Neural cell (in vitro differentiated cells): Measurements from ENCODE around the gene LDHAL6B. TPM values are rescaled to one million over a fixed set of nuclear protein-coding genes. Genes with fewer than 3 reads are reported as not detected.

Source experiments
- H2AFZ ChIP-seq: fragments of 200-600, 300-800 bp; sonication (generic), shearing (Covaris generic); 2 replicates; pipeline ENCODE4 v1.6.0; 2014; ENCODE audit warnings: low read depth, mild to moderate bottlenecking, antibody characterized with exemption, low read length, moderate library complexity
- H3F3A ChIP-seq: fragments of 200-600 bp; shearing (Covaris generic); 2 replicates; pipeline ENCODE4 v1.6.1; 2016; ENCODE audit warnings: mild to moderate bottlenecking, moderate library complexity, mixed read lengths, antibody characterized with exemption, low read length; ENCODE audit not compliant: insufficient read depth, poor library complexity, severe bottlenecking
- H3K27ac ChIP-seq: fragments of 200-600, 300-800 bp; sonication (generic), shearing (Covaris generic); 2 replicates; pipeline ENCODE4 v1.5.1; 2014; ENCODE audit warnings: mild to moderate bottlenecking, low read length, moderate library complexity
- H3K27me3 ChIP-seq: fragments of 300-800, 200-600 bp; sonication (generic), shearing (Covaris generic); 2 replicates; pipeline ENCODE4 v1.6.0; 2014; ENCODE audit warnings: mild to moderate bottlenecking, low read depth, low read length, moderate library complexity; ENCODE audit not compliant: insufficient read depth
- H3K36me3 ChIP-seq: fragments of 300-800, 200-600 bp; sonication (generic), shearing (Covaris generic); 2 replicates; pipeline ENCODE4 v1.5.1; 2014; ENCODE audit warnings: mild to moderate bottlenecking, antibody characterized with exemption, low read length, moderate library complexity; ENCODE audit not compliant: insufficient read depth
- H3K4me2 ChIP-seq: fragments of 300-800, 200-600 bp; sonication (generic), shearing (Covaris generic); 2 replicates; pipeline ENCODE4 v1.6.0; 2014; ENCODE audit warnings: mild to moderate bottlenecking, low read length
- H3K4me3 ChIP-seq: fragments of 300-800, 200-600 bp; sonication (generic), shearing (Covaris generic); 2 replicates; pipeline ENCODE4 v1.5.1; 2014; ENCODE audit warnings: mild to moderate bottlenecking, low read length, moderate library complexity
- H3K79me2 ChIP-seq: fragments of 200-600 bp; shearing (Covaris generic); replicated peaks from 2 replicates; pipeline ENCODE4 v1.6.0; 2014; ENCODE audit warnings: mild to moderate bottlenecking, low read length, moderate library complexity; ENCODE audit not compliant: insufficient read depth
- H3K9ac ChIP-seq: fragments of 300-800, 200-600 bp; sonication (generic), shearing (Covaris generic); 2 replicates; pipeline ENCODE4 v1.6.1; 2016; ENCODE audit warnings: mild to moderate bottlenecking, low read length, mixed read lengths
- H3K9me2 ChIP-seq: fragments of 200-600 bp; shearing (Covaris generic); 2 replicates; pipeline ENCODE4 v1.6.1; 2016; ENCODE audit warnings: mild to moderate bottlenecking, low read length, mixed read lengths; ENCODE audit not compliant: insufficient read depth
- H3K9me3 ChIP-seq: fragments of 200-600, 300-800 bp; sonication (generic), shearing (Covaris generic); 2 replicates; pipeline ENCODE4 v1.6.1; 2016; ENCODE audit warnings: mild to moderate bottlenecking, mixed run types, low read length, moderate library complexity, mixed read lengths
- H4K20me1 ChIP-seq: fragments of 200-600 bp; shearing (Covaris generic); 2 replicates; pipeline ENCODE4 v1.6.1; 2016; ENCODE audit warnings: mild to moderate bottlenecking, mixed run types; ENCODE audit not compliant: insufficient read depth
- EP300 ChIP-seq: fragments of 450-650 bp; conservative IDR thresholded peaks from 2 replicates; pipeline ENCODE4 v1.6.1; 2014; ENCODE audit warnings: antibody characterized with exemption, mild to moderate bottlenecking, moderate library complexity; ENCODE audit not compliant: poor library complexity, severe bottlenecking
- EZH2 ChIP-seq: fragments of 200-600, 300-800 bp; shearing (Covaris generic), sonication (generic); IDR thresholded peaks from 2 replicates; pipeline ENCODE4 v1.6.1; 2014; ENCODE audit warnings: antibody characterized with exemption, low read length, borderline replicate concordance, mild to moderate bottlenecking; ENCODE audit not compliant: insufficient read depth, poor library complexity, severe bottlenecking
- MXI1 ChIP-seq: fragments of 450-650 bp; conservative IDR thresholded peaks from 2 replicates; pipeline ENCODE4 v1.6.1; 2014; ENCODE audit warnings: antibody characterized with exemption, mild to moderate bottlenecking; ENCODE audit not compliant: poor library complexity, severe bottlenecking
- POLR2AphosphoS5 ChIP-seq: IDR thresholded peaks from 2 replicates; pipeline ENCODE4 v1.6.1; 2012
- RAD21 ChIP-seq: fragments of 450-650 bp; conservative IDR thresholded peaks from 2 replicates; pipeline ENCODE4 v1.6.1; 2014; ENCODE audit warnings: antibody characterized with exemption, mild to moderate bottlenecking, moderate library complexity
- SMC3 ChIP-seq: fragments of 450-650 bp; conservative IDR thresholded peaks from 2 replicates; pipeline ENCODE4 v1.6.1; 2014; ENCODE audit warnings: antibody characterized with exemption, mild to moderate bottlenecking, moderate library complexity; ENCODE audit not compliant: poor library complexity
- TAF1 ChIP-seq: IDR thresholded peaks from 2 replicates; pipeline ENCODE4 v1.6.1; 2012; ENCODE audit warnings: low read depth
- polyA plus RNA-seq: library from polyadenylated mRNA; depleted of rRNA; stranded (reverse); fragments of >200 nt; gene quantifications from 2 replicates; pipeline ENCODE4 v1.2.3, GENCODE V29; 2014
- TF ChIP-seq, protein P1 (sequence below): IDR thresholded peaks from 2 replicates; pipeline ENCODE4 v1.6.1; 2012; ENCODE audit warnings: borderline replicate concordance
- TF ChIP-seq, protein P2 (sequence below): fragments of 450-650 bp; IDR thresholded peaks from 2 replicates; pipeline ENCODE4 v1.5.1; 2014; ENCODE audit warnings: antibody characterized with exemption, mild to moderate bottlenecking, moderate library complexity; ENCODE audit not compliant: poor library complexity, severe bottlenecking

The LDHAL6B gene
- polyA plus RNA-seq, 1 donor from 2014 or later = not detected

DNA sequence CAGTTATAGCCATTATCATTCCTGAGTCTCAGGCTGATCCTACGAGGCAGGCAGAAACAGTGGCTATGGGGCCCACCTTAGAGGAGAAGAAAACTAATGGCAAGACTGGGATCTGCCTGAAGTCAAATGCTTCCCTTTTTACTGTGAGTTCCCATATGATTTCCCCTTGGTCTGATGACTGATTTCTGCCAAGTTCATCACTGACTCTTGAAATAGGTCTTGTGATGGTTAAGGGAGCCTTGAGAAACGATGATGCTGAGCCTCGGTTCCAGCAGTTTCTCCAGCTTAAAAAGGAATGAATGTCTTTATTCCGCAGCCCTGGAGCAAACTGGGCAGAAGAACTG lies 29.4 kb upstream of the LDHAL6B start:
- H3K27ac ChIP-seq = no peak overlapping the region

DNA sequence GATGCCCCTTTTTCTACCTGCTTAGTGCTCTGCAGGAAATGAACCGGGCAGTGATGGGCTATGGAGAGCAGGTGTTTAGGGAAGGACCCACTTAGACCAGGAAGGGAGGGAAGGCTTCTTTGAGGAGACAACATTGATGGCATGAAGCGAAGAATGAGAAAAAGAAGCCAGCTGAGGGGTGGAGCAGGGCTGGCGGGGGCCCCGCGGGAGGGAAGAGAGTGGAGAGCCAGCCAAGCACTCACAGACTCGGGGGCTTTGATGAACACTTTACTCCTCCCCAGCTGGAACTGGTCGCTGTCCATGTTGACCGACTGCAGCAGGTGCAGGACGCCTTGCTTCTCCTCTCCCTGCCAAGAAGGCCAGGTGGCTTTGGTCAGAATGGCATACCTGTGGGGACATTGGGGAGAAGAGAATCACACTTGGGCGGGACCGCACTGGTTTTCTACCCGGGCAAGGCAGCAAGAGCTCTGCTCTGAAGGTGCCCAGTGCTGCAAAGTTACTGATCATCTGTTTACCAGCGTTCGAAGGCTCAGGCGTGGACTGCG lies 28.4 kb upstream of the LDHAL6B start:
- H3K4me2 ChIP-seq = no peak overlapping the region
- no peak overlapping the region for H3K9ac ChIP-seq
- H3K27ac ChIP-seq = no peak overlapping the region
- no peaks in the 10 kb centered on the region for H3K36me3 ChIP-seq
- H3K9me2 ChIP-seq = no peaks in the 10 kb centered on the region
- H4K20me1 ChIP-seq = no peaks in the 10 kb centered on the region
- TF ChIP-seq, protein P1, sequence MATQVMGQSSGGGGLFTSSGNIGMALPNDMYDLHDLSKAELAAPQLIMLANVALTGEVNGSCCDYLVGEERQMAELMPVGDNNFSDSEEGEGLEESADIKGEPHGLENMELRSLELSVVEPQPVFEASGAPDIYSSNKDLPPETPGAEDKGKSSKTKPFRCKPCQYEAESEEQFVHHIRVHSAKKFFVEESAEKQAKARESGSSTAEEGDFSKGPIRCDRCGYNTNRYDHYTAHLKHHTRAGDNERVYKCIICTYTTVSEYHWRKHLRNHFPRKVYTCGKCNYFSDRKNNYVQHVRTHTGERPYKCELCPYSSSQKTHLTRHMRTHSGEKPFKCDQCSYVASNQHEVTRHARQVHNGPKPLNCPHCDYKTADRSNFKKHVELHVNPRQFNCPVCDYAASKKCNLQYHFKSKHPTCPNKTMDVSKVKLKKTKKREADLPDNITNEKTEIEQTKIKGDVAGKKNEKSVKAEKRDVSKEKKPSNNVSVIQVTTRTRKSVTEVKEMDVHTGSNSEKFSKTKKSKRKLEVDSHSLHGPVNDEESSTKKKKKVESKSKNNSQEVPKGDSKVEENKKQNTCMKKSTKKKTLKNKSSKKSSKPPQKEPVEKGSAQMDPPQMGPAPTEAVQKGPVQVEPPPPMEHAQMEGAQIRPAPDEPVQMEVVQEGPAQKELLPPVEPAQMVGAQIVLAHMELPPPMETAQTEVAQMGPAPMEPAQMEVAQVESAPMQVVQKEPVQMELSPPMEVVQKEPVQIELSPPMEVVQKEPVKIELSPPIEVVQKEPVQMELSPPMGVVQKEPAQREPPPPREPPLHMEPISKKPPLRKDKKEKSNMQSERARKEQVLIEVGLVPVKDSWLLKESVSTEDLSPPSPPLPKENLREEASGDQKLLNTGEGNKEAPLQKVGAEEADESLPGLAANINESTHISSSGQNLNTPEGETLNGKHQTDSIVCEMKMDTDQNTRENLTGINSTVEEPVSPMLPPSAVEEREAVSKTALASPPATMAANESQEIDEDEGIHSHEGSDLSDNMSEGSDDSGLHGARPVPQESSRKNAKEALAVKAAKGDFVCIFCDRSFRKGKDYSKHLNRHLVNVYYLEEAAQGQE = no peak
- no peak for TF ChIP-seq TAF1
- TF ChIP-seq, protein P2, sequence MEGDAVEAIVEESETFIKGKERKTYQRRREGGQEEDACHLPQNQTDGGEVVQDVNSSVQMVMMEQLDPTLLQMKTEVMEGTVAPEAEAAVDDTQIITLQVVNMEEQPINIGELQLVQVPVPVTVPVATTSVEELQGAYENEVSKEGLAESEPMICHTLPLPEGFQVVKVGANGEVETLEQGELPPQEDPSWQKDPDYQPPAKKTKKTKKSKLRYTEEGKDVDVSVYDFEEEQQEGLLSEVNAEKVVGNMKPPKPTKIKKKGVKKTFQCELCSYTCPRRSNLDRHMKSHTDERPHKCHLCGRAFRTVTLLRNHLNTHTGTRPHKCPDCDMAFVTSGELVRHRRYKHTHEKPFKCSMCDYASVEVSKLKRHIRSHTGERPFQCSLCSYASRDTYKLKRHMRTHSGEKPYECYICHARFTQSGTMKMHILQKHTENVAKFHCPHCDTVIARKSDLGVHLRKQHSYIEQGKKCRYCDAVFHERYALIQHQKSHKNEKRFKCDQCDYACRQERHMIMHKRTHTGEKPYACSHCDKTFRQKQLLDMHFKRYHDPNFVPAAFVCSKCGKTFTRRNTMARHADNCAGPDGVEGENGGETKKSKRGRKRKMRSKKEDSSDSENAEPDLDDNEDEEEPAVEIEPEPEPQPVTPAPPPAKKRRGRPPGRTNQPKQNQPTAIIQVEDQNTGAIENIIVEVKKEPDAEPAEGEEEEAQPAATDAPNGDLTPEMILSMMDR = no peak
- no peak for TF ChIP-seq SMC3
- TF ChIP-seq EP300 = no peak
- no peak for TF ChIP-seq EZH2
- no peak for TF ChIP-seq POLR2AphosphoS5
- H3K9me3 ChIP-seq = peaks cover 3% of the 10 kb centered on the region
- no peaks in the 10 kb centered on the region for H3K27me3 ChIP-seq
- H2AFZ ChIP-seq = no peak overlapping the region
- no peak overlapping the region for H3K4me3 ChIP-seq
- H3F3A ChIP-seq = no peaks in the 10 kb centered on the region
- no peaks in the 10 kb centered on the region for H3K79me2 ChIP-seq

More for the DNA sequence above, 29.4 kb upstream of the LDHAL6B start:
- no peak overlapping the region for H3K4me2 ChIP-seq
- H3K9me3 ChIP-seq = peaks cover 3% of the 10 kb centered on the region
- no peaks in the 10 kb centered on the region for H3K79me2 ChIP-seq
- H3K4me3 ChIP-seq = no peak overlapping the region
- TF ChIP-seq TAF1 (no peak), EZH2 (no peak), SMC3 (no peak), POLR2AphosphoS5 (no peak), RAD21 (no peak), EP300 (no peak), MXI1 (no peak)
- TF ChIP-seq, protein P1 = no peak
- TF ChIP-seq, protein P2 = no peak
- H3F3A ChIP-seq = no peaks in the 10 kb centered on the region
- no peak overlapping the region for H3K9ac ChIP-seq
- no peaks in the 10 kb centered on the region for H3K36me3 ChIP-seq
- no peak overlapping the region for H2AFZ ChIP-seq
- no peaks in the 10 kb centered on the region for H4K20me1 ChIP-seq
- H3K9me2 ChIP-seq = no peaks in the 10 kb centered on the region
- no peaks in the 10 kb centered on the region for H3K27me3 ChIP-seq
